GM12874 (cell line): Measurements from ENCODE around the gene AVPI1.
A peak's percentile ranks its signal among the peaks of the same experiment; 100 is the strongest.

Experiments
- CTCF ChIP-seq: IDR thresholded peaks from 2 replicates; pipeline ENCODE4 v1.5.1; 2011; ENCODE audit warnings: low read depth, mild to moderate bottlenecking, control low read depth, low read length, moderate library complexity; ENCODE audit not compliant: insufficient read depth

AVPI1 gene

DNA sequence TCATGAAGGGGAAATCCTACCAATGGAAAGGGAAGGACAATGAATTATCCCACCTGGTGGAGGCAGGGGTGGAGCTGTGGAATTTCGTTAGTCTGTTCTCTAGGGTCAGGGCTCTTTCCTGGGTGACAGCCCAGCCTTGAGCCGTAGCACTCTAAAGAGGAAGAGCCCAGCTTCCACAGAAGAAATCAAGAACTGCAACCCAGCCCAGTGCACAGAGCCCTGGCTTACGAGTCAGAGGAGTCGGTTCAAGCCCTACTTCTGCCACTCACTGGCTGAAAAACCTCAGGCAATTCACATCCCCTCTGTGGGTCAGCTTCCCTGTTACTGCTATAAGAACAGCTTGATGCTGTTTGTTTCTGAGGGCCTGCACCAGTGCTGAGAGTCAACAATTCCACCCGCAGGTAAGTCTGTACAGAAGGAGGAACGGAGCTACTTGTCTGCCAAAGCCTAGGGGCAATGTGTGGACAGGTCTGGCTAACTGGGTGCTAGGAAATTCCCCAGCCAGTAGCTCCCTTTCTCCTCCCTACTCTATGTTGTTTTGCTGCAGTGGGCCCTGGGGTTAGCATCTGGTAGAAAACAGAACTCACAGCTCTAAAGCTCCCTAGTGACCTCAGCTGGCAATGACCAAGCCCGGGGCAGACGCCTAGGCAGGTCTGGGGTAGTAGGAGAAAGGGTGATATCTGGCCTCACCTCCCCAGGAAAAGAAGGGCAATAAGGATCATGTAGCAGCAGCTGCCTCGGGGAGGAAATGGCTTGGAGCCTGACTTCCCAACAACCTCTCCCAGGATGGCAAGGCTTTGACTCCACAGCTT is 3.3 kb downstream of the AVPI1 start:
- no peak for TF ChIP-seq CTCF

DNA sequence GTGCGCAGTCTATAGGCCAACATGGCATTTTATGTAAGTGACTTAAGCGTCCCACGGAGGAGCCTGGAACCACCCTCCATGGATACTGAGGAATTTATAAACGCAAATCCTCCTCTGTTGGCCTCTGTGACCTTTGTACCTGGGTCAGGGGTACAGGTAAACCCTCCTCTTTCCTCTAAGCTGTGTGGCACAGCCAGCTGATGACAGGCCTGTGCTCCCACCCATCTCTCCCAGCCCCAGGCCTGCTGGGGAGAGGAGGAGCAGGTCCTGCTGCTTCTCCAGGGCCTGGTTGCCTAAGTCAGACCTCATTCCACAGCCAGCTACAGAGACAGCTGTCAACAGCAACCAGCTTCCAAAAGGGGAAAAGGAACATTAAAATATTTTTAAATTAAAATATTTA is 5.0 kb downstream of the AVPI1 start:
- TF ChIP-seq CTCF: no peak

GRCh38 chr10:97679594-97679993 is 7.4 kb downstream of the AVPI1 start:
- no peak for TF ChIP-seq CTCF

DNA sequence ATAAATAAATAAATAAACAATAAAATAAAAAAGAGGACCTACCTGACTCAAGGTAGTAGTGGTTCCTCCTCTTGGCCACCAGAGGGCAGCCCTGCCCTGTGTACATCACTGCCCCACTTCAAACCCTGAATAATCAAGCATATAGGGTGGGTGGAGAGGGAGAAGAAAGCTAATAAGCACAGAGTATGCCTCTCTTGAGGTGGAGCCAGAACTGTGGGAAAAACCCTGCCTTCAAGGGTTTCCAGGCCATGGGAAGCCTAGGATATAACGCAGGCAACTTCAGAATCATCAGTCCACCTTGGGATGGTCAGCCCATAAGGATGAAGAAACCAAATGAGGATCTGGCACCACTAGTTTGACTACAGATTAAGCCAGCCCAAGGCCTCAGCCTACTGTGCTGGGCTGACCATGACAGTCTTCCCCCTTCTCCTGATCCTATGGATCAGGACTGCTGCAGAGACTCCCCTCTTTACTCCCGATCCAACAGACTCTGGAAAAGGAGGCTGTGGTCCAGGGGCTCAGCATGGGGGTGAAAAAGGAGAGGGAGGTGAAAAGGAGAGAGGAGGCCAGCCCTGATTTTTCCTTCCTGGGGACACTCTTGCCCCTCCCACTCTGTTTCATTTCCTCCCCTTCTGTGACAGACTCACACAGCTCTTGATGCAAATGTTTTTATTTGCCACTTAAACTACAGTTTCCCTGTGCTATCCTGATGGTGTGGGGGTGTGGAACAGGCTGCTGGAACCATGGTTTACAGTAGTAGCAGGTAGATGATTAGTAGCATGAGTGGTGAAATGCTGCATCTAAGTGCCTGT is 10.1 kb downstream of the AVPI1 start:
- peak; percentile 76 for TF ChIP-seq CTCF

- no peak for TF ChIP-seq CTCF
Measured at GRCh38 chr10:97675222-97675621, 11.8 kb downstream of the AVPI1 start.

DNA sequence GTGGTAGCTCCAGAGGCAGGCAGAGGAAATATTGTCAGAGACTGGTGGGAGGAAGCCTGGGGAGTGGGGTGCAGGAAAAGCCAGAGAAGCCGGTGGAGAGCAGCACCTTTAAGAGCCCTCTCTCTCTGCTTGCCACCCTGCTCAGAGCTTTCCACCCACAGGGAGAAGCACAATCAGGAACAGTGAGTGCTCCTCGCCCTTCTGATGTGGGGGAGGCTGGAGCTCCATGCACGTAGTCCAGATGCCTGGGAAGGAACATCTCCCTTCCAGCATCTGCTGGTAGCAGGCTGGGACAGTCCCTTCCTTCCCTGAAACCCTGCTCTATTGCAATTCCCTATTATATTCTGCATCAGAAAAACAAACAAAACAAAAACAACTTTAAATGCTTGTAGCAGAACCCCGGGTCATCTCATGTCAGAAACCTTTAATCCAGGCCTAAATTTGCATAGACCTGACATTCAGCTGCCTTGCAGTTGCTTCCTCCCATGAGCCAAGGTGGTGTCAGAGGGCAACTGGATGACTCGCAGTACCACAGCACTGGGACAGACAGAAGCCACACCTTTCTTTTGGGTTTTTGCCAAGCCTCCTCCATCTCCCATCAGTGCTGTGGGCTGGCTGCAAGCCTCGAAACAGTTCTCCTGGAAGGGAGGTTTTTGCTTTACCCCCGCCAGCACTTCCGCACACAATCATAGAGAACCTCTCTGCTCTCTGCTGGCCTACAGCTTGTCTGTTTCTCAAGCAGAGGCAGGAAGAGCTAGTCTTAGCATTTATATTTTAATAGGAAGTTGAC is 13.1 kb downstream of the AVPI1 start:
- no peak for TF ChIP-seq CTCF

DNA sequence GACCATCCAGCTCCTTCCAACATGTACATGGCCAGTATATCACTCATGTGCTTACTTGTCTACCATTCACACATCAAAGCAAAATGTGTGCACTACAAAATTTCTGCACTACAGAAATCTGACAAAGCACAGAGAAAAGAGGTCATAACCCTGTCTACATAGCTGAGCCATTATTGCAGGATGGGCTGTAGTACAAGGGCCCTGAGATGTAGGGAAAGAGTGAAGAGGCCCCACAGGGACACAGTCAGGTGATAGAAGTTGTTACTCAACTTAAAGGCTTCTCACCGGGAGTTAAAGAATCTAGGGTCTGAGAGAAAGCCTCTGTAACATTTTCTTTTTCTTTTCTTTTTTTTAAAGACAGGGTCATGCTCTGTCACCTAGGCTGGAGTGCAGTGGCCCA is 17.5 kb downstream of the AVPI1 start:
- no peak for TF ChIP-seq CTCF
